HL-60/S4 (cell line): Measurements from ENCODE around the gene KXD1.
"Not testable (repeated sequence)": the region's sequence is repeated elsewhere in the genome, so short reads cannot be mapped to it uniquely, and the experiment has no call there.

Experiments used
- in situ Hi-C: fragments of 300-500 bp; cut with MboI; formaldehyde crosslinking; loops from 2 replicates; pipeline ENCODE4 v1.14.3; 2022; ENCODE audit warnings: low sequenced_read_pairs

The KXD1 gene, protein sequence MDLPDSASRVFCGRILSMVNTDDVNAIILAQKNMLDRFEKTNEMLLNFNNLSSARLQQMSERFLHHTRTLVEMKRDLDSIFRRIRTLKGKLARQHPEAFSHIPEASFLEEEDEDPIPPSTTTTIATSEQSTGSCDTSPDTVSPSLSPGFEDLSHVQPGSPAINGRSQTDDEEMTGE

GRCh38 chr19:18557411-18558201, at the start of gene KXD1:
TSS of gene KXD1 (plus strand) at chr19:18557870. CDS start at chr19:18562057, 4,187 bp downstream.
- in situ Hi-C loops: no loop called here

GRCh38 chr19:18508585-18508984, 49.1 kb upstream of the KXD1 start:
- in situ Hi-C loops: no loop called here

- in situ Hi-C loops: no loop called here
Observed at GRCh38 chr19:18510216-18510615, 47.5 kb upstream of the KXD1 start.

DNA sequence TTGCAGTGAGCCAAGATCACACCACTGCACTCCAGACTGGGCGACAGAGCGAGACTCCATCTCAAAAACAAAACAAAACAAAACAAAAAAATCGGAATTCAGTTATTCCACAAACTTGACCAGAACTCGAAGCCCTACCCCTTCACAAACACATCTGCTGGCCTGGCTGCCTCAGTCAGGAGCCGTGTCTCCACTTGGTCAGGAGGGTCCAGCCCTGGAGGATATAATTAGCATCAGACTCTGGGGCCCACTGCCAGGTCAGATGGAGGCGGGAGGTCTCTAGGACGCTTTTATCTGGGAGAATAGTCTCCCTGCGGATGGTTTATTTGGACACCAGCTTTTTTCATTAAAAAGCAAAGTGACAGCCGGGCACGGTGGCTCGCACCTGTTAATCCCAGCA, 43.8 kb upstream of the KXD1 start:
- in situ Hi-C loops: no loop called here

DNA sequence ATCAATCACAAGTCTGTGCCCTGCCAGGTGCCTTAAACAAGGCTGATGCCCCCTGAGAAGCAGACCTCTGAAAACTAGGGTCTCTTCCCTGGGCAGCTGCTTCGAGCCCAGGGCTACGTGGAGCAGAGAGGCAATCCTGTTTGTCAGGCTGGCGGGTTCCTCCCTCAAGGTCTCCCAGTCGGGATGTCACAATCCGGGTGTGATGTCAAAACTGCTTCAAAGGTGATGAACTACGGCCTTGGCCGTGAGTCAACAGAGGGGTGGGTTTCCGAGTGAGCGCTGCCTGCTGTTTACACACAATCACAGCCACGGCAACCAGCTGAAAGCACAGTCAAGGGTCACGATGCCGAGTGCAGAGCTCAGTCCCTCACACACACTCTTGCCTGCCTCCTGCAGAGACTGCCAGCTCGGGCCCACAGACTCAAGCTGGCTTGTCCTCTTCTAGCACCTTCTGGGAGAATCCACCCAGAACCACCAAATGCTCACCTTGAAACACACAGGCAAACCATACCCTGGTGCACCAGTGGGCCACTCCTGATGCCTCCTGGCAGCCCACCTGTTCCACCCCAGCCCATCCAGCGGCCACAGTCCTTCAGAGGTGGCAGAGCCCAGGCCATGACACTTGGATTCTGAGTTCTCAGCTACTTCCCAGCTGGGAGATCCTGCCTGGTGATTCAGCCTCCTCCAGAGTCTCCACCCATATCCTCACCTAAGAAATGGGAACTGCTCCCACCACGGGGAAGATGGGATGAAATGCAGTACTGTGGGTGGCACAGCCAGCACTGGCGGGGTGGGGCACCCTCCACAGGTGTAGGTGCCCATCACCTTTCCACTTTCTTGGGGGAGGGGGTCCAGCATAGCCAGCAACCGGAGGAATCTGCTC, 42.6 kb upstream of the KXD1 start:
- in situ Hi-C loops: no loop called here

DNA sequence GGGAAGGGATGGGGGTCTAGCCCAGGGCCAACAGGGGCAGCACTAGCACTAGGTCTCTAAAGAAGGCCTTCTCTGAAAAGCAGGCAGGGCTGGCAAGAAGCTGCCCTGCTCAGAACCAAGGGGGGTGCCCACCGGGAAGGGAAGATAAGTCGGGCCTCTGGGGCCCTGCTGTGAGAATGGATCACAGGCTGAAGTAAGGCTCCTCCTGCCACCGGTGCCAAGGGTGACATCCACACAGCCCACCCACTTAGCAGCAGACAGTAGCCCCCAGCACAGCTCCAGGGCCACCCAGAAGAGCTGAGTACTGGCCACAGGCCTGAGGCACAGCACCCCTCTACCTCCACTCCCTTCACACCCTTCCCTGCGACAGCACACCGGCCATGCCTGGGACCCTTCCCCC, 41.7 kb upstream of the KXD1 start:
- in situ Hi-C loops: no loop called here

- in situ Hi-C loops: no loop called here
Observed at GRCh38 chr19:18517606-18518005, 40.1 kb upstream of the KXD1 start.

DNA sequence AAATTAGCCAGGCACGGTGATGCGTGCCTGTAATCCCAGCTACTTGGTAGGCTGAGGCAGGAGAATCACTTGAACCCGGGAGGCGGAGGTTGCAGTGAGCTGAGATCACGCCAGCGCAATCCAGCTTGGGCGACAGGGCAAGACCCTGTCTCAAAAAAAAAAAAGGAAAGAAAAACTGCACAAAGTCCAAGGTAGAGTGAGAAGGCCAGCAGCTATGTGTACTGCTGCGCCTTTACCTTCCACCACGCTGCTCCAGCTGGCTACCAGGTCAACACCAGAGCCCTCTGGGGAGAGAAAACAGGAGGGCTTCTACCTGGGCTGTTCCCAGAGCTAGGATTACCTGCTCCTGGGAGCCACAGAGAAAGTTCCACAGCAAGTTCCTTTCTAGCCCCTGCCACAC, 39.0 kb upstream of the KXD1 start:
- in situ Hi-C loops: no loop called here

DNA sequence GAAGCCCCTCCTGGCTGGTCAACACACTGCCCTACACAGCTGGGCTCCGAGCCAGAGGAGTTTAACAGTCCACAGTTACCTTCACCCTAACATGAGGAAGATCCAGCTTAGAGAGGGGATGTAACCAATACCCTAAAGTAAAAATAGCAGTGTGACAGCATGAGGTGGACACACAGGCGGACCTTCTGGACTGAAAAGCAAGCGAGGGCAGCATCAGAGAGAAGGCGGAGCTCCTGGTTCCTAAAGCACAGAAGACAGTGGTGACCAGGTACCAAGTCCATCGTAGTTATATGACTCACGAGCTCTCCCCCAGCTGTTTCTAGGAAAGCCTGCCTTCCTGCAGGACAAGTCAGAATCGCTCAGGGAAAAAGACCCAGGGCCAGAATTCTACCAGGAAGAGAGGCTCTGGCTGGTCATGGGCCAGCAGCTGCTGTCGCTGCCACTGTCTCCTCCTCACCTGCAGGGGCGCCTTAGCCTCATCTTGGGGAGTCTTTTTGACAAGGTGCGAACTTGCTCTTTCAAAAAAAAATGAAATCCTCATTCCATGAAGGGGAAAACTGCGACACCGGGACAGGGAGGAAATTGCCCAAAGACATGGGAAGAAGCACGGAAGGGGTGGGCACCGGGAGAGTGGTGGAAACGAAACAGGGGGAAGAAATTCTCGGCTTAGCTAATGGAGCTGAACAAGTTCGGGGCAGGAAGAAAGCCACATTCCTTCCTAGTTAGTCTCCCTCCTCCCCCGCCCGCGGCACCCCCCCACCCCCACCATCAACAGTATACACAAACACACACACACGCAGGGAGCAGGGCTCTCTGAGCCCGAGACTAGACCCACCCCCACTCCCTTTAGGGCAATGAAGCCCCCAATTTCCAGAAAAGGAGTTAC, 37.5 kb upstream of the KXD1 start:
- in situ Hi-C loops: no loop called here

DNA sequence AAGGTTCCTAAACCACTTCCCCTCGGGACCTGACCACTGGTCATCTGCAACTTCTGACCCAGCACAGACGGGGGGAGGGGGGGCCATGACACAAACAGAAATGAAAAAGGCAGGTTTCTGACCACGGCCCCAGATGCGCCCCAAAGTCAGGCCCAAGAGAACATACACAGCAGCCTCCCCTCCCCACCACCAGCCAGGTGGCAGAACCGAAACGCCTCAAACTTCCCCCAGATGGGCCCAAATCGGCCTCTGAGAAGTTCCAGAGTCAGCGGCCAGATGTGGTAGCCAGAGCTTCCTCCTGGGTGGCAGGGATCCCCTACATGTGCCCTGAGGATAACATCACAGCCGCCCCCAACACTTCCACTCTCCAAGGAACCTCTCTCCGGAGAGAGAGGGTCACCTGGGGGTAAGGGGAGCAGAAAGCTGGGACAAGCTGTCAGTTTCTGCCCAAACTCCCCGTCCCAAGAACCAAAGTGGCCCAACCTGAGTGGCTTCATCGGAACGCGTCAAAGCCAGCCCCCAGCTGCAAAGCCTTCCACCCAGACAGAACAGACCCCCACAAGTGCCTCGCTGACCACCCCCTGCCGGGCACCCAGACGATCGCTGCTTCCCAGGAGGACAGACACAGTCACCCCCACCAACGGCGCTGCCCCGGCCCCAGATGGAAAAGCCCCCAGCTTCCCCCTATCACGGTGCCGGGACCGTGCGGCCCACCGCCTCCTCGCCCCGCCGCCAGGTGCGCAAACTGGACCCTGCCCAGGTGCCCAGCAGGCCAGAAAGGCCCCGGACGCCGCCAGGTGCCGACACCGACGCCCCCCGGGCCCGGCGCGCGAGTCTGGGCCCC, 36.6 kb upstream of the KXD1 start:
- in situ Hi-C loops: no loop called here

DNA sequence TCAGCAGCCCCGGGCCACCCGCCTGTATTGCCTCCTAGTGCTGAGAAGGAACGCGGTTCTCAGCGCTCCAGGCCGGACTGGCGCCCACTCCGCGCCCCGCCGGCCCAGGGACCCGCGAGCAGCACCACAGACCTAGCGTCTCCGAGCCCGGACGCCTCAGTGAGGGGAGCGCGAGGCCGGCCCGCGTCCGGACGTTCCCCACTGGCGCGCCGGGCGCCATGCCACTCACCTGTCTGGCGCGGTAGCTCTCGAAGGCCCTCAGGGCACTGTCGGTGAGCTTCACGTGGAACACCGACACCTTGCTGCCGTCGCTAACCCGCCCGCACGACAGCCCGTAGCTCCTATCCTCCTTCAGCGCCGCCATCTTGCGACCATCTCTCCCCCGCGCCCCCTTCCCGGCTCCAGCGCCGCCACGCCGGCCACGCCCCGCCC, 36.0 kb upstream of the KXD1 start, which contains the start of gene ELL:
ELL (minus strand) TSS at position 379 of the 432 bp plus-strand sequence; CDS start at position 364, 15 bp downstream.
- in situ Hi-C loops: no loop called here

DNA sequence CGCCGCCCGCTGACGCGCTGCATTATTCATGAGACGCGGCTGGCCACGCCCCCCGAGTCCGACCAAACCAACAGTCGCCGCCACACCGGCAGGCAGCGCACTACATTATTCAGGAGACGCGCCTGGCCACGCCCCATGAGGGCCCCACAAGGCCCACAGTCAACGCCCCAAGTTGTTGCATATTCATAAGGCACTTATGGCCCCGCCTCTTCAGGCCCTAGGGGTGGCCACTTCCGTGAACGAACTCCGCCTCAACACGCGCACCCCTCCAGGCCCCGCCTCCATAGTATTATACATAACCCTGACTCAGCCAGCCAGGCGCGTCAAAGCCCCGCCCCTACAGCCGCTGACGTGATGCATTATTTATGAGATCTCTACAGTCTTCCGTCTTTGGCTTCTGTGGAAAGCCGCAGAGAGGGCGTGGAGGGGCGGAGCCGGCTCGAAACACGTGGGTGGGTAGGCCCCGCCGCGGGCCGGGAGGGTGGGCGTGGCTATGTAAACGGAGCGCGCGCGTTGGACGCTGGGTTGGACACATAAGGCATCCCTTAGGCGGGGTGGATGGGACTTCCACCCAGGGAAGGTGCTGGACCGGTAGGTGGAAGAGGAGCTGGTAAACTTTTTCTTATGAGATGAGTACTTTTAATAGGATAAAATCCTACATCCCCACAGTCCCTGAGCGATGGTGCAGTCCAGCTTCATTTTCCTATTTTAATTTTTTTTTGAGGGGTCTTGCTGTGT, 35.4 kb upstream of the KXD1 start:
- in situ Hi-C loops: no loop called here

DNA sequence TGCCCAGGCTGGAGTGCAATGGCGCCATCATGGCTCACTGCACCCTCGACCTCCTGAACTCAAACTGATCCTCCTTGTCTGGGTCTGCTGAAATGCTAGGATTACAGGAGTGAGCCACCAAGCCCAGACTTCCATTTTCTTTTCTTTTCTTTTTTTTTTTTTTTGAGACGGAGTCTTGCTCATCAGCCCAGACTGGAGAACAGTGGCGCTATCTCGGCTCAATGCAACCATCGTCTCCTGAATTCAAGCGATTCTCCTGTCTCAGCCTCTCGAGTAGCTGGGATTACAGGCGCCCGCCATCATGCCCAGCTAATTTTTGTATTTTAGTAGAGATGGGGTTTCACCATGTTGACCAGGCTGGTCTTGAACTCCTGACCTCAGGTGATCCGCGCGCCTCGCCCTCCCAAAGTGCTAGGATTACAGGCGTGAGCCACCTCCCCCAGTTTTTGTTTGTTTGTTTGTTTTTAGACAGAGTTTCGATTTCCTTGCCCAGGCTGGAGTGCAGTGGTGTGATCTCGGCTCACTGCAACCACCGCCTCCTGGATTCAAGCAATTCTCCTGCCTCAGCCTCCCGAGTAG, 34.7 kb upstream of the KXD1 start:
- in situ Hi-C loops: not testable (repeated sequence)

DNA sequence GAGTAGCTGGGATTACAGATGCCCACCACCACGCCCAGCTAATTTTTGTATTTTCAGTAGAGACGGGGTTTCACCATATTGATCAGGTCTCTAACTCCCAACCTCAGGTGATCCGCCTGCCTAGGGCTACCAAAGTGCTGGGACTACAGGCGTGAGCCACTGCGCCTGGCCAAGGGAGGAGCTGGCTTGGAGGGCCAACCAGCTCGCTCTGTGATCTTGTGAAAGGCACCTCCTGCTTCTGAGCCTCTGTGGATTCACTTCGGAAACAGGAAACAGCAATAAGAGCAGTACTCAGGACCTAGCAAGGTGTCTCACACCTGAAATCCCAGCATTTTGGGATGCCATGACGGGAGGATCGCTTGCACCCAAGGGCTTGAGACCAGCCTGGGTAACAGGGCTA, 33.8 kb upstream of the KXD1 start:
- in situ Hi-C loops: no loop called here

- in situ Hi-C loops: no loop called here
Observed at GRCh38 chr19:18526316-18526715, 31.4 kb upstream of the KXD1 start.

DNA sequence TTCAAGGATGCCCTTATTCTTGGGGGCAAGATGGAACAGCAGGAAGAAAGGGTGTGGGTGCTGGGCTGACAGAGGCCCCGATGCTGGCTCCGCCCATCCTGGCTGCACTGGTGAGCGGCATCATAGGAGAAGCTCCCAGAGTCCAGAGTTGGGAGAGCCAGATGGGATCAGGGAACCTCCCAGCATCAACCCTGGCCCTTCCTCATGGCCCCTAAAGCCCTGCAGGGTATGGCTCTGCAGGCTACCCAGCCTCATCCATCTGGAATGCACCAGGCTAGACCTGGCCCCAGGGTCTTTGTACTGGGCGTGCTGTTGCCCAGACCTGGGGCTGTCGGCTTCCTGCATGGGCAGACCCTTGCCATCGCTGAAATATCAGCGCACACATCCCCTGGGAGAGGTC, 27.9 kb upstream of the KXD1 start:
- in situ Hi-C loops: no loop called here

DNA sequence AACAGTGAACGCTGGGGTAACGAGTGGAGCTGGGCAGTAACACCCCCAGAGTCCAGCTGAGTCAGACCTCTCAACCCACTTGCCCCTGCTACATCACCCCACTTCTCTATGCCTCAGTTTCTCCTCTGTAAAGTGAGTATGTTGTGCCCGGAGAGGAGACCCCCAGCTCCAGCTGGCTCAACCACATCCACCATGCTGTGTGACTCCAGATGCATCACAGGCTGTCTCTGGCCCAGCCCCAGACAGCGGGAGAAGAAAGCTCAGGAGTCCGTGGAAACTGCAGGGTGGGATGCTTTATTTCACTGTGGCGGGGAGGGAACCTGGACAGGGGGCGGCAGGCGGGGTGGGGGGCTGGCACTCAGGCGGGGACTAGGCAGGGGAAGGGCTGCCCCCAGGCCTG, 26.2 kb upstream of the KXD1 start:
- in situ Hi-C loops: no loop called here

- in situ Hi-C loops: no loop called here
Observed at GRCh38 chr19:18532168-18532890, 25.3 kb upstream of the KXD1 start.
